ENCODE measurements around the gene TINCR.
"Not testable (repeated sequence)": the region's sequence is repeated elsewhere in the genome, so short reads cannot be mapped to it uniquely, and the experiment has no call there.

The TINCR gene

GRCh38 chr19:5558101-5558621, 9.6 kb downstream of the TINCR start:
- no peak for DNase-seq

DNA sequence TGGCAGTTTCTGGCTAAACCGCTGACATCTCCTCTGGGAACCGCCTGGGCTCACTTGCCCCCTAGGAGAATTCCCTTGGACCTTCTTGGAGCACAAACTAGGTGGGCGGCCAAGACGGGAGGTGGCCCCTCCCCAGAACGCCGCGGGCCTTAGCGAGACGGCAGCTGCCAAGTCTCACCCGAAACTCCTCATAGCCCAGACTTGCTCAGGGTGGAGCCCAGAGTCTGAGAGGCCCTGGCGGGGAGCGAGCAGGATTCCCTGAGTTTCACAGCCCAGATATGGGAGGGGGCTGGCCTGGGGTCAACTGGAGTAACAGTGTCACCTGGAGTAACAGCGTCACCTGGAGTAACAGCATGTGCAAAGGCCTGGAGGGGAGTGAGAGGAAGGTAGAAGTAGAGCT, 10.1 kb downstream of the TINCR start:
- no peak for DNase-seq

- DNase-seq: no peak
Observed at GRCh38 chr19:5554828-5555227, 12.9 kb downstream of the TINCR start.

GRCh38 chr19:5553892-5554291, 13.9 kb downstream of the TINCR start:
- no peak for DNase-seq

DNA sequence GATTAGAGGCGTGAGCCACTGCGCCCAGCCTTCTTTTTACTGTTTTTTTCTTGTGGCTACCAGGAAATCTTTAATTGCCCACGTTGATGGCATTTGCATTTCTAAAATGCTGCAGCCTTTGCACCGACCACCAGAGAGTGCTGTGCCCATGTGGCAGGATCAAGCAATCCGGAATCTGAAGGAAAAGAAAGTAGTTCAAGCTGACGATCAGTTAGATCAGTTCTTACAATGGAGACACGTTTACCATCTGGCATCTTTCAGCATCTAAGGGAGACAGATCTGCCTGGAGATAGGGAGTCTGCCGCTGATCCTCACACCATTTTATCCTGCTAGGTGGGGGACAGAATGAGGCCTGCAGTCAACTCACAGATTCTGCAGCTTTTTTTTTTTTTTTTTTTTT, 19.9 kb downstream of the TINCR start:
- DNase-seq: peak; percentile 38 to 51

DNA sequence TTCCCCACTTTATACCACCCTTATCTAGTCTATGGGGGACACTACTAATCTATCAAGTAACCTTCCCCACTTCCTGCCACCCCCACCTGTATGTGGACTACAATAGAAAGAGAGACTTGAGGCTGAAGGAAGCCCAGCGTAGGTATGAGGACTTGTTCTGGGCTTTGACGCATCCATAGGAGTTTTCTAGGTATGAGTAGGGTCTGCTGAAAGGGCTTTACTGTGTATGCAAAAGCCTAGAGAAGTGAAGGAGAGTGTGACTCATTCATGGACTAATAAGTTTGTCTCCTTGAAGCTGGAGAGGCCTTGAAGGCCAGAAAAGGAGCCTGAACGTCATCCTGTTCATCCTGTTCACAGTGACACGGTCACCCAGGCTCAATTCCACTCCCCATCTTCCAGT, 21.8 kb downstream of the TINCR start:
- no peak for DNase-seq

DNA sequence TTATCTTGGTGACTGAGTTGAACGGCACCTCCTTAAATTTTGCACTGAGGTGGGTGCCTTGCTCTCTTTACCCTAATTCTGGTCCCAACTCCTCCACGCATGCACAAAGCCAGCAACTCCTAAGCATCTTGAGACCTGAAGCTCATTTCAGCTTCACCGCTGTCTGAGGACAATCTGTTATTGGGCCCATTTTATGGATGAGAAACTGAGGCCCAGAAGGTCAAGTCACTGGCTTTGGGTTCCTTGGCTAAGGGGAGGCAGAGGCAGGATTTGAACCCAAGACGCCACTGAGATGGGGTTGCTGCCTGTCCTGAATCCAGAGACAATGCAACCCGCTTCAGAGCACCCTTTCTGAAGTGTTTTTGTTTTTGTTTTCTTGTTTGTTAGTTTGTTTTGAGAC, 22.7 kb downstream of the TINCR start:
- no peak for DNase-seq

DNA sequence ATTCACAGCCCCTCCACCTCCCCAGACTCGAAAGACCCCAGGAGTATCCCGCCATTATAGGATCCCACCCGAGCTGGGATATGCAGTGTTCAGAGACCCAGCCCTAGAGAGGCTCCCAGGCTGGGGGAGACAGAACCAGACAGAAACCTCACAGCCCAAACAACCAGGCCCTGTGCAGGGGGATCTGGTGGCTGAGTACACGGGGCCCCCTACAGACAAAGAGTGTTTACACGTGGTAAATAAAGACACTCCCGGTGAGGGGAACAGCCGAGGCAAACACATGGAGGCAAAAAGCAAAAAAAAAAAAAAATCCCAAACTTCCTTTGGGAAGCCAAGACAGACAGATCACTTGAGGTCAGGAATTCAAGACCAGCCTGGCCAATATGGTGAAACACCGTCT, 25.1 kb downstream of the TINCR start:
- DNase-seq: no peak

GRCh38 chr19:5541456-5541855, 26.3 kb downstream of the TINCR start:
- DNase-seq: no peak

DNA sequence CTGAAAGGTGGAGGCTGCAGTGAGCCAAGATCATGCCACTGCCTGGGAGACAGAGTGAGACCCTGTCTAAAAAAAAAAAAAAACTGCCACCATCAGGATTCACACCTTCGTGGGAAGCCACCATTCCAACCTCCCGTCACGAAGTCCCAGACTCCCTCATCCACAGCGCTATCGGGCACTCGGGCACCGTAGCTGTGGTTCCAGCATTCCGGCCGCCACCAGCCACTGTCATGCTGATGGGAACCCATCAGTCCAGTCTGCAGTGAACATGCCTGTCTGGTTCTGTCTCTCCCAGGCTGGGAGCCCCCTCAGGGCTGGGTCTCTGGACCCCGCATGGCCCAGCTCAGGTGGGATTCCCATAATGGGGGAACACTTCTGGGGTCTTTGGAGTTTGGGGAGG, 27.5 kb downstream of the TINCR start:
- DNase-seq: no peak

- no peak for DNase-seq
Observed at GRCh38 chr19:5537870-5538269, 29.9 kb downstream of the TINCR start.

- DNase-seq: not testable (repeated sequence)
Observed at GRCh38 chr19:5536982-5537579, 30.7 kb downstream of the TINCR start.

- DNase-seq: no peak
Observed at GRCh38 chr19:5536337-5536894, 31.3 kb downstream of the TINCR start.

- DNase-seq: peak; percentile 60 to 61
Observed at GRCh38 chr19:5534787-5535586, 32.8 kb downstream of the TINCR start.

DNA sequence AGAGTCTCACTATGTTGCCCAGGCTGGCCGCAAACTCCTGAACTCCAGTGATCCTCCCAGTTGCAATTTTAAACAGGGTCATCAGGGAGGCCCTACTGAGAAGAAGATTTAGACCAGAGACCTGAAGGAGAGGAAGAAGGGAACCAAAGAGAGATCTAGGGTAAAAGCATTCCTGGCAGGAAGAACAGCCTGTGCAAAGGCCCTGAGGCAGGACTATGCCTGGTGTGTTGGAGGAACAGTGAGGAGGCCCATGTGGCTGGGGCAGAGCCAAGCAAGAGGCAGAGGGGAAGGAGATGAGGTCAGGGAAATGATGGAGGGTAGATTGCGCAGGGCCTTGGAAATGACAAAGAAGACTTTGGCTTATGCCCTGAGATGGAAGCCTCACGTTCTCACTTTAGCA, 34.5 kb downstream of the TINCR start:
- no peak for DNase-seq

- DNase-seq: no peak
Observed at GRCh38 chr19:5530701-5531100, 37.1 kb downstream of the TINCR start.

GRCh38 chr19:5526691-5527090, 41.1 kb downstream of the TINCR start:
- DNase-seq: no peak

- DNase-seq: no peak
Observed at GRCh38 chr19:5524081-5524480, 43.7 kb downstream of the TINCR start.

- no peak for DNase-seq
Observed at GRCh38 chr19:5522106-5522505, 45.6 kb downstream of the TINCR start.

- DNase-seq: no peak
Observed at GRCh38 chr19:5520501-5520900, 47.3 kb downstream of the TINCR start.

GRCh38 chr19:5519076-5519475, 48.7 kb downstream of the TINCR start:
- no peak for DNase-seq

DNA sequence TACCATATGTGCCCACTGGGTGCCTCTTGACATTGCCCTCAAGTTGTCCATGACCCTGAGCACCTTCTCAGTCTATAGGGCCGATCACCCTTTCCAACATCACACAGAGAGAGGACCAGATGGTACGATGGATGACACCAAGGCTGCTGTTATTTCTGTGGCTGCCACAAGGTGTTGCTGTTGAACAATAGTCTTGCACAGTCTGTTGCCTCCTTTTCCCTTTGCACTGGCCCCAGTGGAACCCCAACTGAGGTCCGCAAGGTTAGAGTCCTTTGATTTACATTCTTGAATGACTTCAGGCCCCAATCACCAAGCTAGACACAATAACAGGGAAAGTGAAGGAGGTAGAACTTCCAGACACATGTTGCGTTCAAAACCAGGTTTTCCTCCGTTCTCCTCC, 52.0 kb downstream of the TINCR start:
- no peak for DNase-seq

- no peak for DNase-seq
Observed at GRCh38 chr19:5514001-5514400, 53.8 kb downstream of the TINCR start.

GRCh38 chr19:5512715-5513114, 55.0 kb downstream of the TINCR start:
- no peak for DNase-seq

All from activated T-cell treated with anti-CD3 and anti-CD28 coated beads, Interleukin-2, amount 50 U/mL, for 48 hours (primary cell).